Spleen (tissue), 7 donors: ENCODE data around the gene NME9.

ENCODE experiments used
- CTCF ChIP-seq, 11 experiments: fragments of 200-600 bp in 7 of 11; fragments of 450-650 bp in 4 of 11; sonication (generic) in 4 of 11; IDR thresholded peaks in 8 of 11; conservative IDR thresholded peaks in 3 of 11; 1 replicate in 7 of 11; 2 replicates in 4 of 11; pipeline versions ENCODE4 v1.4.0 to v1.8.0; 2016 to 2021; ENCODE audit warnings: antibody characterized with exemption in 11 of 11, inconsistent platforms in 4 of 11, mild to moderate bottlenecking in 1 of 11
- POLR2A ChIP-seq, 3 donors: fragments of 450-650 bp; IDR thresholded peaks; one replicate each; pipeline ENCODE4 v1.5.1; 2017; ENCODE audit warnings: antibody characterized with exemption in 3 of 3, mild to moderate bottlenecking in 1 of 3
- donor health status: DM: no; HTN: no; CAD: no; lungs with moderate emphysema.
- donor health status: DM: no; HTN: no; CAD: no.
- donor health status: DM: no; HTN: no; CAD: no.

GRCh38 chr3:138260611-138261010 lies 69.0 kb downstream of the NME9 start:
- TF ChIP-seq CTCF (IDR thresholded peaks at IDR 0.05 in 8 of 11, conservative IDR thresholded peaks at IDR 0.05 in 3 of 11) (no peak), POLR2A (IDR thresholded peaks at IDR 0.05) (no peak)
